GM23338 (cell line): Measurements from ENCODE around the gene ITGA7.

Experiments used
- EZH2 ChIP-seq: fragments of 200-600 bp; sonication (generic); IDR thresholded peaks from one replicate; pipeline ENCODE4 v1.8.0; 2017; ENCODE audit warnings: antibody characterized with exemption, mild to moderate bottlenecking, low read depth; ENCODE audit not compliant: unreplicated experiment
- EZH2phosphoT487 ChIP-seq: fragments of 200-600 bp; sonication (generic); IDR thresholded peaks from one replicate; pipeline ENCODE4 v1.8.1; 2018; ENCODE audit warnings: antibody characterized with exemption; ENCODE audit not compliant: unreplicated experiment
- POLR2AphosphoS5 ChIP-seq: IDR thresholded peaks from 2 replicates; pipeline ENCODE4 v1.6.1; 2016; ENCODE audit warnings: antibody characterized with exemption, low read depth
- TF ChIP-seq, protein P1 (sequence below), 2 experiments: fragments of 200-600 bp in 1 of 2; sonication (generic) in 1 of 2; conservative IDR thresholded peaks; 2 replicates each; pipeline versions ENCODE4 v1.5.1 to v1.6.1; 2016 to 2017; ENCODE audit warnings: antibody characterized with exemption in 2 of 2, low read depth in 2 of 2, mild to moderate bottlenecking in 2 of 2, moderate library complexity in 1 of 2

- TF ChIP-seq, protein P1, sequence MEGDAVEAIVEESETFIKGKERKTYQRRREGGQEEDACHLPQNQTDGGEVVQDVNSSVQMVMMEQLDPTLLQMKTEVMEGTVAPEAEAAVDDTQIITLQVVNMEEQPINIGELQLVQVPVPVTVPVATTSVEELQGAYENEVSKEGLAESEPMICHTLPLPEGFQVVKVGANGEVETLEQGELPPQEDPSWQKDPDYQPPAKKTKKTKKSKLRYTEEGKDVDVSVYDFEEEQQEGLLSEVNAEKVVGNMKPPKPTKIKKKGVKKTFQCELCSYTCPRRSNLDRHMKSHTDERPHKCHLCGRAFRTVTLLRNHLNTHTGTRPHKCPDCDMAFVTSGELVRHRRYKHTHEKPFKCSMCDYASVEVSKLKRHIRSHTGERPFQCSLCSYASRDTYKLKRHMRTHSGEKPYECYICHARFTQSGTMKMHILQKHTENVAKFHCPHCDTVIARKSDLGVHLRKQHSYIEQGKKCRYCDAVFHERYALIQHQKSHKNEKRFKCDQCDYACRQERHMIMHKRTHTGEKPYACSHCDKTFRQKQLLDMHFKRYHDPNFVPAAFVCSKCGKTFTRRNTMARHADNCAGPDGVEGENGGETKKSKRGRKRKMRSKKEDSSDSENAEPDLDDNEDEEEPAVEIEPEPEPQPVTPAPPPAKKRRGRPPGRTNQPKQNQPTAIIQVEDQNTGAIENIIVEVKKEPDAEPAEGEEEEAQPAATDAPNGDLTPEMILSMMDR (conservative IDR thresholded peaks at IDR 0.05; ENCODE audit: low read depth in 2 of 2): no peak
- no peak for TF ChIP-seq EZH2
- no peak for TF ChIP-seq EZH2phosphoT487
- TF ChIP-seq POLR2AphosphoS5: no peak
Measured at GRCh38 chr12:55728186-55728938, 20.7 kb upstream of the ITGA7 start.
